Neural cell (in vitro differentiated cells): Measurements from ENCODE around the gene EDAR. TPM values are rescaled to one million over a fixed set of nuclear protein-coding genes. Genes with fewer than 3 reads are reported as not detected.

ENCODE experiments used
- H2AFZ ChIP-seq: fragments of 200-600, 300-800 bp; sonication (generic), shearing (Covaris generic); 2 replicates; pipeline ENCODE4 v1.6.0; 2014; ENCODE audit warnings: low read depth, mild to moderate bottlenecking, antibody characterized with exemption, low read length, moderate library complexity
- H3F3A ChIP-seq: fragments of 200-600 bp; shearing (Covaris generic); 2 replicates; pipeline ENCODE4 v1.6.1; 2016; ENCODE audit warnings: mild to moderate bottlenecking, moderate library complexity, mixed read lengths, antibody characterized with exemption, low read length; ENCODE audit not compliant: insufficient read depth, poor library complexity, severe bottlenecking
- H3K27ac ChIP-seq: fragments of 200-600, 300-800 bp; sonication (generic), shearing (Covaris generic); 2 replicates; pipeline ENCODE4 v1.5.1; 2014; ENCODE audit warnings: mild to moderate bottlenecking, low read length, moderate library complexity
- H3K27me3 ChIP-seq: fragments of 300-800, 200-600 bp; sonication (generic), shearing (Covaris generic); 2 replicates; pipeline ENCODE4 v1.6.0; 2014; ENCODE audit warnings: mild to moderate bottlenecking, low read depth, low read length, moderate library complexity; ENCODE audit not compliant: insufficient read depth
- H3K36me3 ChIP-seq: fragments of 300-800, 200-600 bp; sonication (generic), shearing (Covaris generic); 2 replicates; pipeline ENCODE4 v1.5.1; 2014; ENCODE audit warnings: mild to moderate bottlenecking, antibody characterized with exemption, low read length, moderate library complexity; ENCODE audit not compliant: insufficient read depth
- H3K4me2 ChIP-seq: fragments of 300-800, 200-600 bp; sonication (generic), shearing (Covaris generic); 2 replicates; pipeline ENCODE4 v1.6.0; 2014; ENCODE audit warnings: mild to moderate bottlenecking, low read length
- H3K4me3 ChIP-seq: fragments of 300-800, 200-600 bp; sonication (generic), shearing (Covaris generic); 2 replicates; pipeline ENCODE4 v1.5.1; 2014; ENCODE audit warnings: mild to moderate bottlenecking, low read length, moderate library complexity
- H3K79me2 ChIP-seq: fragments of 200-600 bp; shearing (Covaris generic); replicated peaks from 2 replicates; pipeline ENCODE4 v1.6.0; 2014; ENCODE audit warnings: mild to moderate bottlenecking, low read length, moderate library complexity; ENCODE audit not compliant: insufficient read depth
- H3K9ac ChIP-seq: fragments of 300-800, 200-600 bp; sonication (generic), shearing (Covaris generic); 2 replicates; pipeline ENCODE4 v1.6.1; 2016; ENCODE audit warnings: mild to moderate bottlenecking, low read length, mixed read lengths
- H3K9me2 ChIP-seq: fragments of 200-600 bp; shearing (Covaris generic); 2 replicates; pipeline ENCODE4 v1.6.1; 2016; ENCODE audit warnings: mild to moderate bottlenecking, low read length, mixed read lengths; ENCODE audit not compliant: insufficient read depth
- H3K9me3 ChIP-seq: fragments of 200-600, 300-800 bp; sonication (generic), shearing (Covaris generic); 2 replicates; pipeline ENCODE4 v1.6.1; 2016; ENCODE audit warnings: mild to moderate bottlenecking, mixed run types, low read length, moderate library complexity, mixed read lengths
- H4K20me1 ChIP-seq: fragments of 200-600 bp; shearing (Covaris generic); 2 replicates; pipeline ENCODE4 v1.6.1; 2016; ENCODE audit warnings: mild to moderate bottlenecking, mixed run types; ENCODE audit not compliant: insufficient read depth
- EP300 ChIP-seq: fragments of 450-650 bp; conservative IDR thresholded peaks from 2 replicates; pipeline ENCODE4 v1.6.1; 2014; ENCODE audit warnings: antibody characterized with exemption, mild to moderate bottlenecking, moderate library complexity; ENCODE audit not compliant: poor library complexity, severe bottlenecking
- EZH2 ChIP-seq: fragments of 200-600, 300-800 bp; shearing (Covaris generic), sonication (generic); IDR thresholded peaks from 2 replicates; pipeline ENCODE4 v1.6.1; 2014; ENCODE audit warnings: antibody characterized with exemption, low read length, borderline replicate concordance, mild to moderate bottlenecking; ENCODE audit not compliant: insufficient read depth, poor library complexity, severe bottlenecking
- MXI1 ChIP-seq: fragments of 450-650 bp; conservative IDR thresholded peaks from 2 replicates; pipeline ENCODE4 v1.6.1; 2014; ENCODE audit warnings: antibody characterized with exemption, mild to moderate bottlenecking; ENCODE audit not compliant: poor library complexity, severe bottlenecking
- POLR2AphosphoS5 ChIP-seq: IDR thresholded peaks from 2 replicates; pipeline ENCODE4 v1.6.1; 2012
- RAD21 ChIP-seq: fragments of 450-650 bp; conservative IDR thresholded peaks from 2 replicates; pipeline ENCODE4 v1.6.1; 2014; ENCODE audit warnings: antibody characterized with exemption, mild to moderate bottlenecking, moderate library complexity
- SMC3 ChIP-seq: fragments of 450-650 bp; conservative IDR thresholded peaks from 2 replicates; pipeline ENCODE4 v1.6.1; 2014; ENCODE audit warnings: antibody characterized with exemption, mild to moderate bottlenecking, moderate library complexity; ENCODE audit not compliant: poor library complexity
- TAF1 ChIP-seq: IDR thresholded peaks from 2 replicates; pipeline ENCODE4 v1.6.1; 2012; ENCODE audit warnings: low read depth
- polyA plus RNA-seq: library from polyadenylated mRNA; depleted of rRNA; stranded (reverse); fragments of >200 nt; gene quantifications from 2 replicates; pipeline ENCODE4 v1.2.3, GENCODE V29; 2014
- TF ChIP-seq, protein P1 (sequence below): fragments of 450-650 bp; IDR thresholded peaks from 2 replicates; pipeline ENCODE4 v1.5.1; 2014; ENCODE audit warnings: antibody characterized with exemption, mild to moderate bottlenecking, moderate library complexity; ENCODE audit not compliant: poor library complexity, severe bottlenecking
- TF ChIP-seq, protein P2 (sequence below): IDR thresholded peaks from 2 replicates; pipeline ENCODE4 v1.6.1; 2012; ENCODE audit warnings: borderline replicate concordance

EDAR gene
- polyA plus RNA-seq, 1 donor from 2014 or later = not detected

DNA sequence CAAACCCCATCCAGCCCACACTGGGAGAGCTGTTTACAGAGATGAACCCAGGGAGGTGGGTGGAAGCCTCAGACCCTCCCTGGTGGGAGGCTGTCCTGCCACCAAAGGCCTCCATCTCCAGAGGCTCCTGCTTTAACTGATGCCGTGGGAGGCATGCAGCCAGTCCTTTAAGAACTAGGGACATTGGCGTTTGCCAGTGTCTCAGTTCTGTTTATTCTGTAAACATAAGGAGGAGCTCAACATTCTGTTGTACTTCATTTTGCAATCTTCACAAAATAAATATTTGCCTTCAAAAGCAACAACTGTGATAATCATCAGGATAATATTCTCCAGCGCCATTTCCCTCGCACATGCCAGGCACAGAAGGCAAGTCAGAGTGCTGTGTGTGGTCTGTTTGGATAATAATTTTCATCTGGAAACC lies 6.8 kb downstream of the EDAR start:
- Histone ChIP-seq H3K27ac (no peak overlapping the region), H3K4me3 (no peak overlapping the region), H3K4me2 (no peak overlapping the region), H3K79me2 (no peaks in the 10 kb centered on the region), H3K9ac (no peak overlapping the region), H3K9me3 (no peaks in the 10 kb centered on the region), H3F3A (no peaks in the 10 kb centered on the region), H3K9me2 (no peaks in the 10 kb centered on the region), H3K36me3 (no peaks in the 10 kb centered on the region), H3K27me3 (no peaks in the 10 kb centered on the region), H2AFZ (no peak overlapping the region), H4K20me1 (no peaks in the 10 kb centered on the region)
- no peak for TF ChIP-seq POLR2AphosphoS5
- no peak for TF ChIP-seq SMC3
- no peak for TF ChIP-seq MXI1
- TF ChIP-seq TAF1 = no peak
- no peak for TF ChIP-seq EP300

DNA sequence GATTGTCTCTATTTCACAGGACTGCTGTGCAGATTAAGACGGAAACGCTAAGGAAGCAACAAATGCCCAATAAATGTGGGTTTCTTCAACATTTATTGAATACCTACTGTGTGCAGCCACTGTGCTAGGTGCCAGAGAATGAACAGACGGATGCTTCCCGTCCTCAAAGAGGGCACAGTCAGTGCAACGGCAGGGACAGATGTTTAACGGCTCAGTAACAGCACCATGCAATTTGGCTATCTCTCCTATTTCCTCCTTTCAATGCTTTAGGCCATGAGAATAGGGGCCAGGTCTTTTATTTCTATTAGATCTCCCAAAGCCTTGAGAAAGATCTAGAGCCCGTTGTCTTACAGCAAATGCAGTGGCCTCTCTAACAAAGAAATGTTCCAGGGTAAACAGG lies 7.2 kb downstream of the EDAR start:
- no peaks in the 10 kb centered on the region for H3K79me2 ChIP-seq
- TF ChIP-seq, protein P1, sequence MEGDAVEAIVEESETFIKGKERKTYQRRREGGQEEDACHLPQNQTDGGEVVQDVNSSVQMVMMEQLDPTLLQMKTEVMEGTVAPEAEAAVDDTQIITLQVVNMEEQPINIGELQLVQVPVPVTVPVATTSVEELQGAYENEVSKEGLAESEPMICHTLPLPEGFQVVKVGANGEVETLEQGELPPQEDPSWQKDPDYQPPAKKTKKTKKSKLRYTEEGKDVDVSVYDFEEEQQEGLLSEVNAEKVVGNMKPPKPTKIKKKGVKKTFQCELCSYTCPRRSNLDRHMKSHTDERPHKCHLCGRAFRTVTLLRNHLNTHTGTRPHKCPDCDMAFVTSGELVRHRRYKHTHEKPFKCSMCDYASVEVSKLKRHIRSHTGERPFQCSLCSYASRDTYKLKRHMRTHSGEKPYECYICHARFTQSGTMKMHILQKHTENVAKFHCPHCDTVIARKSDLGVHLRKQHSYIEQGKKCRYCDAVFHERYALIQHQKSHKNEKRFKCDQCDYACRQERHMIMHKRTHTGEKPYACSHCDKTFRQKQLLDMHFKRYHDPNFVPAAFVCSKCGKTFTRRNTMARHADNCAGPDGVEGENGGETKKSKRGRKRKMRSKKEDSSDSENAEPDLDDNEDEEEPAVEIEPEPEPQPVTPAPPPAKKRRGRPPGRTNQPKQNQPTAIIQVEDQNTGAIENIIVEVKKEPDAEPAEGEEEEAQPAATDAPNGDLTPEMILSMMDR = no peak
- no peak overlapping the region for H3K4me2 ChIP-seq
- no peaks in the 10 kb centered on the region for H3K27me3 ChIP-seq
- no peaks in the 10 kb centered on the region for H3K36me3 ChIP-seq
- no peak overlapping the region for H3K9ac ChIP-seq
- H3K27ac ChIP-seq = no peak overlapping the region
- H3K4me3 ChIP-seq = no peak overlapping the region
- no peaks in the 10 kb centered on the region for H3F3A ChIP-seq
- H2AFZ ChIP-seq = no peak overlapping the region
- no peaks in the 10 kb centered on the region for H3K9me3 ChIP-seq
- no peaks in the 10 kb centered on the region for H4K20me1 ChIP-seq
- H3K9me2 ChIP-seq = no peaks in the 10 kb centered on the region

DNA sequence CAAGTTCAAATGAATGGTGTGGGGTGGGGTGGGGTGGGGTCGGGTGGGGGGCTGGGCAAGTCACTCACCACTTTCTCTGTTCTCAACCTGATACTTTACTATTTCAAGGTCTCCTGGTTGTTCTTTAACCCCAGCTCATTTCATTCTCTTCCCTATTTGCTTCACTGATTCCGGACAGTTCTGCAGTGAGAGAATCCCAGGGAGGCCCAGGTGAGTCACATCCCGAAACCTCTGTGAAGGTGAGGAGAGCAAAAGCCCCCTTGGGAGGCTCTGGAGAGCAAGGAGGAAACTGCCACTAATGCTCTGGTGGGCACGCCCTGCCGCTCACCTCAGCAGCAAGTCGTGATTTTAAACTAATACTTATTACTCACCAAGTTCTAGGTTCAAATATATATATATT lies 8.9 kb downstream of the EDAR start:
- TF ChIP-seq EP300 = no peak
- no peak for TF ChIP-seq MXI1
- TF ChIP-seq, protein P1 = no peak
- TF ChIP-seq POLR2AphosphoS5 = no peak
- TF ChIP-seq TAF1 = no peak
- TF ChIP-seq, protein P2, sequence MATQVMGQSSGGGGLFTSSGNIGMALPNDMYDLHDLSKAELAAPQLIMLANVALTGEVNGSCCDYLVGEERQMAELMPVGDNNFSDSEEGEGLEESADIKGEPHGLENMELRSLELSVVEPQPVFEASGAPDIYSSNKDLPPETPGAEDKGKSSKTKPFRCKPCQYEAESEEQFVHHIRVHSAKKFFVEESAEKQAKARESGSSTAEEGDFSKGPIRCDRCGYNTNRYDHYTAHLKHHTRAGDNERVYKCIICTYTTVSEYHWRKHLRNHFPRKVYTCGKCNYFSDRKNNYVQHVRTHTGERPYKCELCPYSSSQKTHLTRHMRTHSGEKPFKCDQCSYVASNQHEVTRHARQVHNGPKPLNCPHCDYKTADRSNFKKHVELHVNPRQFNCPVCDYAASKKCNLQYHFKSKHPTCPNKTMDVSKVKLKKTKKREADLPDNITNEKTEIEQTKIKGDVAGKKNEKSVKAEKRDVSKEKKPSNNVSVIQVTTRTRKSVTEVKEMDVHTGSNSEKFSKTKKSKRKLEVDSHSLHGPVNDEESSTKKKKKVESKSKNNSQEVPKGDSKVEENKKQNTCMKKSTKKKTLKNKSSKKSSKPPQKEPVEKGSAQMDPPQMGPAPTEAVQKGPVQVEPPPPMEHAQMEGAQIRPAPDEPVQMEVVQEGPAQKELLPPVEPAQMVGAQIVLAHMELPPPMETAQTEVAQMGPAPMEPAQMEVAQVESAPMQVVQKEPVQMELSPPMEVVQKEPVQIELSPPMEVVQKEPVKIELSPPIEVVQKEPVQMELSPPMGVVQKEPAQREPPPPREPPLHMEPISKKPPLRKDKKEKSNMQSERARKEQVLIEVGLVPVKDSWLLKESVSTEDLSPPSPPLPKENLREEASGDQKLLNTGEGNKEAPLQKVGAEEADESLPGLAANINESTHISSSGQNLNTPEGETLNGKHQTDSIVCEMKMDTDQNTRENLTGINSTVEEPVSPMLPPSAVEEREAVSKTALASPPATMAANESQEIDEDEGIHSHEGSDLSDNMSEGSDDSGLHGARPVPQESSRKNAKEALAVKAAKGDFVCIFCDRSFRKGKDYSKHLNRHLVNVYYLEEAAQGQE = no peak
- no peak for TF ChIP-seq SMC3
- TF ChIP-seq EZH2 = no peak
- TF ChIP-seq RAD21 = no peak
- no peak overlapping the region for H3K27ac ChIP-seq
- H4K20me1 ChIP-seq = no peaks in the 10 kb centered on the region
- no peak overlapping the region for H3K9ac ChIP-seq
- no peaks in the 10 kb centered on the region for H3K36me3 ChIP-seq
- H3K4me3 ChIP-seq = no peak overlapping the region
- no peaks in the 10 kb centered on the region for H3K9me2 ChIP-seq
- H3K27me3 ChIP-seq = no peaks in the 10 kb centered on the region
- no peaks in the 10 kb centered on the region for H3K9me3 ChIP-seq
- H2AFZ ChIP-seq = no peak overlapping the region
- no peak overlapping the region for H3K4me2 ChIP-seq
- H3F3A ChIP-seq = no peaks in the 10 kb centered on the region
- no peaks in the 10 kb centered on the region for H3K79me2 ChIP-seq
